Spleen (tissue), 7 donors: ENCODE measurements around the gene POU2F3.

ENCODE experiments used
- POLR2A ChIP-seq, 3 donors: fragments of 450-650 bp; IDR thresholded peaks; one replicate each; pipeline ENCODE4 v1.5.1; 2017; ENCODE audit warnings: antibody characterized with exemption in 3 of 3, mild to moderate bottlenecking in 1 of 3
- POLR2AphosphoS5 ChIP-seq, 3 donors: sonication (generic); formaldehyde crosslinking; IDR thresholded peaks; one replicate each; pipeline ENCODE4 v1.5.1; 2017; ENCODE audit warnings: antibody characterized with exemption in 3 of 3
- TF ChIP-seq, protein P1 (sequence below), 11 experiments: fragments of 200-600 bp in 7 of 11; fragments of 450-650 bp in 4 of 11; sonication (generic) in 4 of 11; IDR thresholded peaks in 8 of 11; conservative IDR thresholded peaks in 3 of 11; 1 replicate in 7 of 11; 2 replicates in 4 of 11; pipeline versions ENCODE4 v1.4.0 to v1.8.0; 2016 to 2021; ENCODE audit warnings: antibody characterized with exemption in 11 of 11, inconsistent platforms in 4 of 11, mild to moderate bottlenecking in 1 of 11
- donor health status: DM: no; HTN: no; CAD: no; lungs with moderate emphysema.
- donor health status: DM: no; HTN: no; CAD: no.
- donor health status: DM: no; HTN: no; CAD: no.

DNA sequence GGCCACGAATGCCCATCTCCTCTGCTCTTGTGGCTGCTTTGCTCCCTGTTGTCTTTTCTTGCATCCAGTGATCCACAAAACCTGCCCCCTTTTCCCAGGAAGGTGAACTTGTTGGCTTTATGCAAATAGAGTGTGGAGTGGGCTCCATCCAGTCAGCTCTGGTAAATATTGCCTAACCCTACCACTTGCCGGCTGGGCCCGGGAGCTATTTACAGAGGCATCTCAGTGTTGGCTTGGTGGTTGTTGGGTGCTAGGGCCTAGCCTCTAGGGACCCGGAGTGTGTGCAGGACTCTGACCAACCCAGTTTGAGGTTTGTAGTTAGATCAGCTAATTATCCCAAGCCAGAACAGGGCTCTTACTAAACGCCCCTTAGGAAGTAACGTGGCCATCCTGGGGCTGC lies 44.3 kb downstream of the POU2F3 start:
- TF ChIP-seq, protein P1, sequence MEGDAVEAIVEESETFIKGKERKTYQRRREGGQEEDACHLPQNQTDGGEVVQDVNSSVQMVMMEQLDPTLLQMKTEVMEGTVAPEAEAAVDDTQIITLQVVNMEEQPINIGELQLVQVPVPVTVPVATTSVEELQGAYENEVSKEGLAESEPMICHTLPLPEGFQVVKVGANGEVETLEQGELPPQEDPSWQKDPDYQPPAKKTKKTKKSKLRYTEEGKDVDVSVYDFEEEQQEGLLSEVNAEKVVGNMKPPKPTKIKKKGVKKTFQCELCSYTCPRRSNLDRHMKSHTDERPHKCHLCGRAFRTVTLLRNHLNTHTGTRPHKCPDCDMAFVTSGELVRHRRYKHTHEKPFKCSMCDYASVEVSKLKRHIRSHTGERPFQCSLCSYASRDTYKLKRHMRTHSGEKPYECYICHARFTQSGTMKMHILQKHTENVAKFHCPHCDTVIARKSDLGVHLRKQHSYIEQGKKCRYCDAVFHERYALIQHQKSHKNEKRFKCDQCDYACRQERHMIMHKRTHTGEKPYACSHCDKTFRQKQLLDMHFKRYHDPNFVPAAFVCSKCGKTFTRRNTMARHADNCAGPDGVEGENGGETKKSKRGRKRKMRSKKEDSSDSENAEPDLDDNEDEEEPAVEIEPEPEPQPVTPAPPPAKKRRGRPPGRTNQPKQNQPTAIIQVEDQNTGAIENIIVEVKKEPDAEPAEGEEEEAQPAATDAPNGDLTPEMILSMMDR (IDR thresholded peaks at IDR 0.05 in 8 of 11, conservative IDR thresholded peaks at IDR 0.05 in 3 of 11): no peak
- TF ChIP-seq POLR2A (IDR thresholded peaks at IDR 0.05): no peak
- TF ChIP-seq POLR2AphosphoS5 (IDR thresholded peaks at IDR 0.05): no peak
